ENCODE data around the gene IGFBP2.
A peak's percentile ranks its signal among the peaks of the same experiment; 100 is the strongest.

- TF ChIP-seq CTCF (IDR thresholded peaks at IDR 0.05) (peak; percentile 99), EZH2 (IDR thresholded peaks at IDR 0.05) (no peak)
Observed at GRCh38 chr2:216666461-216667233, 33.4 kb downstream of the IGFBP2 start.
